ENCODE data around the gene RUBCNL.
"Not testable (repeated sequence)": the region's sequence is repeated elsewhere in the genome, so short reads cannot be mapped to it uniquely, and the experiment has no call there.

DNA sequence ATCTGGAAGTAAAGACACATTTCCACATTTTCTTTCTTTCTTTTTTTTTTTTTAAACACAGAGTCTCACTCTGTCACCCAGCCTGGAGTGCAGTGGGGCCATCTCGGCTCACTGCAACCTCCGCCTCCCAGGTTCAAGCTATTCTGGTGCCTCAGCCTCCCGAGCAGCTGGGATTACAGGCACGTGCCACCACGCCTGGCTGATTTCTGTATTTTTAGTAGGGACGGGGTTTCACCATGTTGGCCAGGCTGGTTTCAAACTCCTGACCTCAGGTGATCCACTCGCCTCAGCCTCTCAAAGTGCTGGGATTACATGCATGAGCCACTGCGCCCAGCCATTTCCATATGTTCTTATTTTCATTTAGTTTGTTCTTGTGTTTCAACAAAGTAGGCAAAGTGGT lies 14.1 kb downstream of the RUBCNL start:
- TF ChIP-seq POLR2AphosphoS5 (IDR thresholded peaks at IDR 0.05; ENCODE audit: borderline replicate concordance, low read depth, low read length); EZH2 (IDR thresholded peaks at IDR 0.05); FOXP2 (optimal IDR thresholded peaks at IDR 0.05; ENCODE audit: control extremely low read depth, extremely low read length, insufficient read depth): not testable (repeated sequence)
